GM19193 (cell line): ENCODE measurements around the gene ILDR2.

Experiments
- POLR2A ChIP-seq: IDR thresholded peaks from 4 replicates; pipeline ENCODE4 v1.6.1; 2011; ENCODE audit not compliant: insufficient read depth, insufficient read length; ENCODE audit errors: extremely low read depth

ILDR2 gene

DNA sequence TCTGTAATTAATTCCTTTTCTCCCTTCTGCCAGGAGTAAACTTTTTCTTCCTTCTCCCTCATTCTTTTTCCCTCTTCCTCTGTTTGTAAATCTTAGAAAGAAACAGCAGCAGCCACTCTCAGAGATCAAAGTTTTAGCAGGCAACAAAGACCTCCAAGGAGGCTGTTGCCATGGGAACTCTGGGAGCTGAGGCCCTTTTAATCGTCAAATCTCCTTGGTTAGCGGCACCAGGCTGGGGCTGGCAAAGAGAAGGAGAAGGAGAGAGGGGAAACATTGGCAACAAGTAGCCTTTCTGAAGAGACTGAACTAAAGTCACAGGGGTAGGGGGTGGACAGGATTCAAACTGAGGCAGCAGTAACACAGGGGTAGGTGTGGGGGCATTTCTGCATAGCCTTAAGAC, 25.2 kb downstream of the ILDR2 start:
- no peak for TF ChIP-seq POLR2A

DNA sequence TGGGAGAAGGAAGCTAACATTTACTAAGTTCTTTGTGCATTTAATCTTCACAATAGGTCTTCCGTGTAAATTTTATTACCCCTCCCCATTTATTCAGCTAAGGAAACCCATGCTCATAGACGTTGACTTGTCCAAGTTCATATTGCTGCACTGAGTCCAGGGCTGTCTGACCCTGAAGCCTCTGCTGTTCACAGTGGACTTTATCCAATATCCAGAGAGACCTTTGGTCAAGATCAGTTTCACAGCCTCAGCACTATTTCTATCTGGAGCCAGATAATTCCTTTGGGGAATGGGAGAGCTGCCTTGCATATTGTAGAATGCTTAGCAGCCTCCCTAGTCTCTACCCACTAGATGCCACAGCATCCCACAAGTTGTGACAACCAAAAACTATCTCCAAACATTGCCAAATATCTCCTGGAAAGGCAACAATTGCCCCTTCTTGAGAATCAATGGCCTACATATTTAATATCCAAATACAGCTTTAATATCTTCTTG, 26.4 kb downstream of the ILDR2 start:
- no peak for TF ChIP-seq POLR2A

DNA sequence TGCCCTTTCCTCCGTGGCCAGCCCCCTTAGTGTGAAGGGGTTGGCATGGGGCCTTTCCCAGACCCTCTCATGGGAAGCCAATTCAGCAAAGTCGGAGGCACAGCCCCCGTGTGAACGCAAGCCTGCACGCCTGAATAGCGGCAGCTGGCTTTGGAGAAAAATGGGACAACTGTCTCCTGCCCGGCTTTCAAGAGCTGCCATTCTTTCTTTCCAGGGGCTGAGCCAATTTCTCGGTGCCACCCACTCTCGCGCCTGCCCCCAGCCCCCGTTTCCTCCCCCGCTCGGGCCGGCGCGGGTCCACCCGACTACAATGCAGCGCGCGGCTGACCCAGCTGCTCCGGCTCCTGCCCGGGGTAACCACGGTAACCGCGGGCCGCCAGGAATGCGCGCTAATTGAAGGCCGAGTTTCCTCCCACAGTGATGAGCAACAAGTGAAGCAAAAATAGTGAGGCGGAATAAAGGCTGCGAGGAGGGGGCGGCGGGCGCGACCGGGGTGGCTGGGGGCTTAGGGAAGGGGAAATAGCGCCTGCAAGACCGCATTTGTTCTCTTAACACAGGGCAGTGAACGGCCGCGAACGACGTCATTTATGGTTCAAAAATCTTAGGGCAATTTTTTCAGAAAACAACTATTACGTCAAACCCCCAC, 27.8 kb downstream of the ILDR2 start:
- TF ChIP-seq POLR2A: no peak

DNA sequence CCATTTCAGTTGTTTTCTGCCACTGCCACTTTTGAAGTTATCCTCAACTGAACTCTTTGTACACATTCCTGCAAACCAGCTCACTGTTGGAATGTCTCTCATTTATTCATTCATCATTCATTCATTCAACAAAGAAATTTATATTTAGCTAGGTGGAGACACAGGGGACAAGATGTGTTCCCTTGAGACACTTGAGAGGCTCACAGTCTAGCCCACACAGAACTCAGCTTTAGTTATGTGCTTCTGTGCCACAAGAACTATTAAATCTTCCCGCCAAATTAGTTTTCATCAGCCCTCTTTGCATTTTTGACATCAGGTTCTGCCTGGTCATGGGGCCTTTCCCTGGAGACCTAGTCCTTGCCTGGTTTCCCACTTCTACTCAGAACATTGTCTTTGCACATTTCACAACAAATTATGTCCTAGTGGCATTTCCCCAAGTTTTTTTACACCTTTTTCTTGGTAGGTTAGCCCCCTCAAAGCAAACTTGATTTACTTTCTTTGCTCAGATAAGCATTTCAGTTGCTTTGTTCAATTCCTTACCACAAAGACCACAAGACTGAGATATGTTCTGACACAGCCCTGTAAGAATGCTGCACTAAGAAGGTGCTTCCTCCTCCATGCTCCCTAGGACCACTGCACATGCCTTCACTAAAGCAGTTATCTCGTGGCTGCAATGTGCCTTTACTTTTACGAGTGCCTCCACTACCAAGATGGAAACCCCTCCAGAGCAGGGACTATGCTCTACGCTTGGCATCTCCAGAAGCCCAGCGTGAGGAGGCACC, 31.0 kb downstream of the ILDR2 start:
- TF ChIP-seq POLR2A: no peak

DNA sequence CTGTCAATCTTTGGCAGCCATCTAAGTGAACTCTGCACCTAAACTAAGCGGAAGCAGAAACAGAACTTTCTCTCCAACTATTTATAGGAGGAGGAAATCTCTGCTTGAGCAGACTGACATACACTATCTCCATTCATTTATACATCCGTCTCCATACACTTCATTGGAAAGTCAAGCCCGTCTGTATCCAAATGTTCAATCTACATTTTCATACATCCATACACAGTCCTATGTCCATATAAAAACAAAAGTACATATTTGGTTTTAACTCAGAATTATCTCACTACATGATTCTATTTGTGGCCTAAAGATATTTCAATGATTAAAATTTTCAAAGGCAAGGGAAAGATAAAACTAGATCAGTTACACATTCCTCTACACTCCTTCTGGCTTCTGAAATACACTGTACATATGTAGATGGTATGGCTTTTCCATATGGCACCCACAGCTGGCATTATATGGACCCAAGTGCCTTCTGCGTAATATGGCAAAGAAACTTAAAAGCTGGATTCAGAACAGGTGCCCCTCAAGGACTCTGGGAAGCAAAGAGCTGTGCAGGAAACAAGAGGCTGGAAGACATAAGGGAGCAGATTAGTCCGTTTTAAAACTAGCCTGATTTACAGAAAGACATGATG, 35.5 kb downstream of the ILDR2 start:
- no peak for TF ChIP-seq POLR2A

DNA sequence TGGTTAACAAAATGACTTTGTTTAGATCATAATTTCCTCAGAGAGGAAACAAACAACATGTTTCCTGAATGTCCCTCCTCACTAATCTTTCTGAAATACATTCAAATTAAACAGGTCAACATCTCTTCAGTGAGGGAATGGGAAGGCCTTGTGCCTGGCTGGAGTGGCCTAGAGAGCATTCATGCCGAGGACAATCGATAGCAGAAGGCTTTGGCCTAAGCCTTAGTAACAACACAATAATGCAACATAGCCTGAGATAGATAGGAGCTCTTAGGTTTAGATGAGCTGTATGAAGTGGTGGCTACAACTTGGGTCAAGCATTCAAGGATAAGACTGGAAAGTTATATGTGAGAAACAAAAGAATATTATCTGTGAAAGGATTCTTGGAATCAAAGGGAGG, 37.4 kb downstream of the ILDR2 start:
- no peak for TF ChIP-seq POLR2A

DNA sequence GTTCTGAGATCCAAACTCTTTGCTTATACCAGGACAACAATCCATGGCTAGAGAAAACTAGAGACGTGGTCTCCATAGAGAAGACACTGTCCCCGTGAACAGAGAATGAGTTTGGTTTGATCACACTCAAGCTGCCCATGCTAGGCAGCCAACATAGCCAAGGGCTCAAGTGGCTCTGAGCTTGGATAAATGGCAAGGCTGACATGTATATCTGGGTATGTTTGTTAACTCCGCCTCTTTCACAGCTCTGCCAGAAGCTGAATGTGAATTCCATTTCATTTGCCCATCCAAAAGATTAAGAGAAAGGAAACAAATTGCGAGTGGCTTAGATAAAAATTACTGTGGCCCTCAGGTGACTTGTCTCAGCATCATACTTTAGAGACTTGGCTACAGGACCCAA, 38.0 kb downstream of the ILDR2 start:
- no peak for TF ChIP-seq POLR2A

DNA sequence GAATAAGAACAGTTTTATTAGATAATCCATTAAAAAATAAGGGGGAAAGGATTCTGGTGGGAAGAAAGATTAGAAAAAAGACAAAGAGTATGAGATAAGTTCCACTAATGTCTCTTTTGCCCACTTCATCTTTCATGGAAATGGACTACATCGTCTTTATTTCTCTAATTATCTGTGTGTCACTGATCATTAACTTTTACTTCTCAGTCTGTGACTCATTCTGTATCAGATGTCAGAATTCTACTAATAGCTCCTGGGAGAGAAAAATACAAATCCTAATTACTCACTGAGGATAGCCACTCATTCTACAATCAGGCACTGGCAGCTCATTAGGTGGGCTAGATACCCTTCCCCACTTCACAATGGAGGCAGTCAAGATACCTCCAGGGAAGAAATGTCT, 41.7 kb downstream of the ILDR2 start:
- no peak for TF ChIP-seq POLR2A

DNA sequence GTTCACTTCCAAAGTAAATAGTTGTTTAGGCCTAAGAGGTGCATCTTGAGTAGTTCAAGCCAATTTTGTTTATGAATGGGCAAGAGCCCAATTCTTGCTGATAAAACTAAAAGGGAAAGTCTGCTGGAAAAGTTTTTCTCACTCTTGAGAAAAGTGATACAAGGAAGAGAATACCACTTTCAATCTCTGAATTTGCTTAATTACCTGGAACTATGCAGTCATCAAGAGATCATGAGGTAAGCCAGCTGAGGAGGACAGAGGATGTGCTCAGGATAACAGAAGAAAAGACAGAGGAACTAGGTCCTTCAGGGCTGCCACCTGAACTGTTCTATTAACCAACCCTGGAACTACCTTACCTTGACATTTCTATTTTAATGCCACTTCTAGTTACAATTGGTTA, 42.2 kb downstream of the ILDR2 start:
- TF ChIP-seq POLR2A: no peak

DNA sequence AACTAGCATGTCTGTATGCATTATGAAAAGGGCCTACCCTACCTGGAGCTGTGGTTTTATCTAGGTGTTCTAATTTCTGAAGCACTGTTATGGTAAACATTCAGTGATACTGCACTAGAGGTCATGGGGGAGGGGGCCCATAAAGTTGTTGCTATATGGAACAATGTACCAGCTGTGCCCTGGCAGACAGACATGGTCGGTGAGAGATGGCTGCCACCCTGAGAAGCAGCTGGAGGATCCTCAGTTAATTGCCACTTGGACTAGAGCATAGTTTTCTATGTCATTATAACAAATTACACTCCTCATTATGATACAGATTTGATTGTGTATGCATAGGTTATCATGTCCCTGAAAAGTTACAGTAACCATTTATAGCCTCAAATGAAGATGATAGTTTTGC, 45.4 kb downstream of the ILDR2 start:
- TF ChIP-seq POLR2A: no peak

DNA sequence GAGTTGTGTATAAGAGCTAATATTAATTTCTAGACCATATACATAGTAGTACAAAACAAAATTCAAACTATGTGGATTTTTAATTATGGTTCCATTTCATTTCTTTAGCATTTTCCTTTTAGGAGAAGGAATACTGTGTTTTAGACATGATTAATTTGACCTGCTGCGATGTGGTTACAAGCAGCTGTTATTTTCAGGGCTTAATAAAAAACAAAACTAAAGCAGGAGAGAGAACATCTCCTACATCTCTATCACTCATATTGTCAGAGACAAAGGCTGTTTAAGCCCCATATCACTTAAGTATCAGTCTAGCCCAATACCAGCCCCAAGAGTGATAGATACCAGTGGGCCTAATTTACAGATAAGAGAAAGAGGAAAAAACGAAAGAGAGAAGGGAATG, 47.6 kb downstream of the ILDR2 start:
- TF ChIP-seq POLR2A: no peak

DNA sequence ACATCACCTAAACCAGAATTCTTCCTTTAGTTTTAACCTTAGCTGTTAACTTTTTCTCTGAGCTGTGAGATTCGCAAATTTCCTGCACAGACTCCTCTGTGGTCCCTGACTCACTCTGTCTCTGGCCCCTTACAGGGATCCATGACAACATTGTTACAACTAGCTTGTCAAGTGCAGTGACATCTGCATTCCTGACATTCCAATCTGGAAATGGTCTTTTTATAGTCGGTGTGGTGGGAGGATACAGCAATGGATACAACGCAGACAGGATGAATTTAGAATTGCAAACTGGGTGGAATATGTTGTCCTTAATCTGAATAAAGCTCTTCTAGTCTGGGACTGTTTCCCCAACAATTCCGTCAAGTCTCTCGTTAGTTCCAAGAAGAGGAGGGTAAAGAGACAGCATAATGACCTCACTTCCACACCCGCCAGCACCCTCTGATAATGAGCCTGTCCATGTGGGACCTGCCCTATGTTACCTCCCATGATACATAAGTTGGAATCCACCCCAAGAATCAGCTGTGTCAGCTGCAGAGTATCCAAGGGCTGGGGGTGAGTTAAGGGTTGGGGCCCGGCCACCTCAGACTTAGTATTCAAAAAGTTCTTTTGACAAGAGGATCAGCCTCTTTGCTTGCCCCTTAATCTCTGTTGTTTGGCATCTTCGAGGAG, 49.4 kb downstream of the ILDR2 start:
- TF ChIP-seq POLR2A: no peak

DNA sequence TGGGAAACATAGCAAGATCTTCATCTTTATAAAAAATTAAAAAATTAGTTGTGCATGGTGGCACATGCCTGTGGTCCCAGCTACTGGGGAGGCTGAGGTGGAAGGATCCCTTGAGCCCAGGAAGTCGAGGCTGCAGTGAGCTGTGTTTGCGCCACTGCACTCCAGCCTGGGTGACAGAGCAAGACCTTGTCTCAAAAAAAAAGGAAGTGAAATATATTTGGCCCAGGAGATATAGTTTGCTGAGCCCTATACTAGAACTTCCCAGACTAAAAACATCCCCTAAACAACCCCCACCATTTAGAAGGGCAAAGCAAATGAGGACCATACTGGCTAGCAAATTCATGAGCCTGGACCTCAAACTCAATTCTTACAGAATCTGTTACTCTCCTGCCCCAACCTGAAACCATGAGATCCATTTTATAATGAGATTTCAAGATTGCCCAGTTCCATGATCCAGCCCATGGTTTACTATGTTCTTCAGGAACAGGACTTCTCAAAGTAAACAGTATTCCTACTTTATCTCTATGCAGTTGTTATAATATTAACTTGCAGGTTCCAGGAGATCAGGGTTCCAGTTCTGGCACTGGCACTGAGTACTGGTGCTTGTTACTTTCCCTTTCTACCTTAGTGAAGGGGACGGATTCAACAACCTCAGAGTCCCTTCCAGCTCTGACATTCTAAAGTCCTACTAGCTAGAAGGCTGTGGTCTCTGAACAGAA, 50.4 kb downstream of the ILDR2 start:
- TF ChIP-seq POLR2A: no peak

DNA sequence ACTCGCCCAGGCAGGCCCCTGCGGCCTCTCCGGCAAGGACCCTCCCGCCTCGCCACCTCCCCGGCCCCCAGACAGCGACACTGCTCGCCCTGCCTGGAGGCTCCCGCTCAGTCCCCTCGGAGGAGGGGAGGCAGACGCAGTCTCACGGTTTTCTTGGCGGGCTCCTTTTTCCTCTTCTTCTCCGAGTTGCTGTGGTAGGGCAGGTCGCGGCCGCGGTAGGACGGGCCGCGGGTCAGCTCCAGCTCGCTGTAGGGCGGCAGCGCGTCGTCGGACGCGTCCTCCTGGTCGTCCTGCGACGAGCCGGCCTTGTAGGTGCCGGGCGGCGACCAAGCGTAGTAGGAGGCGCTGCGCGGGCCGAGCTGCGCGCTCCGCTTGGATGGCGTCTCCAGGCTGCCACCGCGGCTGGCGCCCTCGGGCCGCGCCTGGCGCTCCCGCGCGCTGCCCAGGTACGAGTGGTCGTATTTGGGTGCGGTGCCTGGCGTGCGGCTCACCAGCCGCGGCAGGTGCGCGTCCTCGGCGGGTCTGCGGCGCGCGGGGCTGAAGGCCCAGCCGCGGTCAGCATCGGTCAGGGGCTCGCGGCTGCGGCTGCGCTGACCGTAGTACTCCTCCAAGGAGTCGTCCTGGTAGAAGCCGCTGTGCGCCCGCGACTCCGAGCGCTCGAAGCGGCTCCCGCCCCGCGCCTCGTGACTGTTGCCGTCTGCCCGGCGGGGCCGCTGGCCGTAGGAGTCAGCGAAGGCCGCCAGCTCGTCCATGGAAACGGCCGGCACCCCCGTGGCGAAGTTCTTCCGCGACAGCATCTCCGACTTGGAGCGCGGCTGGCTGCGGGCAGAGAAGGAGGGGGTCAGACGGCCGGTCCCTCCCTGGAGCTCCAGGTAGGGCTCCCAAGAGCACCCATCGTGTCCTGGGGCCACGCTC, 54.5 kb downstream of the ILDR2 start:
- no peak for TF ChIP-seq POLR2A

DNA sequence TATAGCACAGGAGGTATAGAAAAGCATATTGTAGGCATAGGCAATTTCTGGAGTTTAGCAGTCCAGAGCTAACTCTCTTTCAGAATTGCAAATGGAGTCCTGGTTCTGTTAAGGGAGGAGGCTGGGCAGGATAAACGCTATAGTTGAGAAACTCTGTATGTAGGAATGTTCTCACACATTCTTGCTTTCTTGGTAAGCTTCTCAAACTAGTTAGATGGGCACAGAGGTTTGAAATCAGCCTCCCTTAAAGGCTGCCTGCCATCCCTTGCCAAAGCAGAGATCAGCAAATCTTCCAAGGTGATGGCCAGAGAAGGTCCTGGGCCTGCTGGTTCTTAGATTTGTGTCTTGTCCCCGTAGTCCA, 56.4 kb downstream of the ILDR2 start:
- no peak for TF ChIP-seq POLR2A
